GM12891 (cell line): ENCODE measurements around the gene MLLT6.
A peak's percentile ranks its signal among the peaks of the same experiment; 100 is the strongest.

Source experiments
- DNase-seq: peaks from one replicate; pipeline ENCODE4 v3.0.0; 2011; ENCODE audit warnings: low spot score; ENCODE audit not compliant: insufficient read length
- FAIRE-seq: peaks from 2 replicates; lab custom pipeline; 2011; peaks lifted over from hg19 to GRCh38; lab: Jason Lieb, UNC
- PAX5 ChIP-seq: IDR thresholded peaks from 2 replicates; pipeline ENCODE4 v1.6.1; 2011; ENCODE audit warnings: low read length, moderate library complexity, mild to moderate bottlenecking; ENCODE audit not compliant: insufficient read depth, severe bottlenecking
- POLR2A ChIP-seq: IDR thresholded peaks from 2 replicates; pipeline ENCODE4 v1.6.1; 2011; ENCODE audit warnings: low read depth, low read length, control low read depth
- POLR2AphosphoS5 ChIP-seq: IDR thresholded peaks from 2 replicates; pipeline ENCODE4 v1.6.1; 2011; ENCODE audit warnings: low read depth, low read length, control low read depth
- POU2F2 ChIP-seq: IDR thresholded peaks from 2 replicates; pipeline ENCODE4 v1.6.1; 2011; ENCODE audit warnings: low read depth, mild to moderate bottlenecking, control low read depth, low read length, moderate library complexity
- SPI1 ChIP-seq: IDR thresholded peaks from 2 replicates; pipeline ENCODE4 v1.6.1; 2011; ENCODE audit warnings: low read depth, low read length, control low read depth
- TAF1 ChIP-seq: IDR thresholded peaks from 2 replicates; pipeline ENCODE4 v1.6.1; 2011; ENCODE audit warnings: low read depth, low read length, control low read depth

Gene MLLT6

GRCh38 chr17:38748149-38748891 lies 43.2 kb downstream of the MLLT6 start, which contains the start of gene PCGF2:
PCGF2 (minus strand) TSS chr17:38748336; CDS start chr17:38740402, 7,934 bp downstream.
- TF ChIP-seq POLR2A (no peak), PAX5 (no peak), POU2F2 (no peak), POLR2AphosphoS5 (no peak), TAF1 (no peak), SPI1 (no peak)
- DNase-seq (no peak), FAIRE-seq (no peak)

GRCh38 chr17:38748892-38749222 lies 43.8 kb downstream of the MLLT6 start:
- DNase-seq (no peak), FAIRE-seq (no peak)
- TF ChIP-seq POLR2AphosphoS5 = no peak
- TF ChIP-seq POU2F2 = no peak
- no peak for TF ChIP-seq POLR2A
- TF ChIP-seq SPI1 = no peak

GRCh38 chr17:38749223-38750043 lies 44.4 kb downstream of the MLLT6 start:
- peak; percentile 50 for TF ChIP-seq SPI1
- TF ChIP-seq POLR2AphosphoS5 = no peak
- DNase-seq (no peak), FAIRE-seq (no peak)

GRCh38 chr17:38750044-38750311 lies 44.9 kb downstream of the MLLT6 start:
- FAIRE-seq = no peak

GRCh38 chr17:38750312-38751121 lies 45.4 kb downstream of the MLLT6 start:
- FAIRE-seq (no peak), DNase-seq (no peak)
- TF ChIP-seq POLR2A = no peak

More at GRCh38 chr17:38750044-38750311, 44.9 kb downstream of the MLLT6 start:
- no peak for DNase-seq
- TF ChIP-seq SPI1 = no peak
- TF ChIP-seq POU2F2 = no peak
- no peak for TF ChIP-seq POLR2AphosphoS5
- no peak for TF ChIP-seq TAF1
- TF ChIP-seq PAX5 = no peak
- TF ChIP-seq POLR2A = no peak

GRCh38 chr17:38751144-38751807 lies 46.2 kb downstream of the MLLT6 start:
- FAIRE-seq = no peak
- no peak for DNase-seq
- TF ChIP-seq POLR2A (no peak), TAF1 (no peak), PAX5 (no peak), POLR2AphosphoS5 (no peak), SPI1 (no peak), POU2F2 (no peak)

- DNase-seq (no peak), FAIRE-seq (no peak)
- TF ChIP-seq TAF1 (peak; percentile 32; the same call in 1 of the 2 replicates), POLR2AphosphoS5 (no peak), POU2F2 (0 out of 2 replicates have a peak, but pooled peaks have one; percentile 60)
Observed at GRCh38 chr17:38751808-38752307, 46.8 kb downstream of the MLLT6 start.

- peak; percentile 90 for DNase-seq
- TF ChIP-seq POU2F2 (peak; percentile 5; the same call in 1 of the 2 replicates), TAF1 (peak; percentile 38), POLR2A (peak; percentile 59), SPI1 (peak; percentile 100), POLR2AphosphoS5 (peak; percentile 80), PAX5 (peak; percentile 45)
- FAIRE-seq = no peak
Observed at GRCh38 chr17:38752308-38753070, 47.4 kb downstream of the MLLT6 start, which contains the start of gene PSMB3. PSMB3 (plus strand) TSS chr17:38752741; CDS start chr17:38752827, 86 bp downstream.

GRCh38 chr17:38753071-38753506 lies 48.0 kb downstream of the MLLT6 start:
- DNase-seq (no peak), FAIRE-seq (no peak)
- TF ChIP-seq POLR2A (no peak), TAF1 (no peak), POLR2AphosphoS5 (no peak), PAX5 (no peak)
